Aorta (tissue), 5 donors: ENCODE data around the gene SMYD3. TPM values are rescaled to one million over a fixed set of nuclear protein-coding genes. Genes with fewer than 3 reads are reported as not detected.
"Not testable (repeated sequence)": the region's sequence is repeated elsewhere in the genome, so short reads cannot be mapped to it uniquely, and the experiment has no call there.

Source experiments
- ATAC-seq: fragments of 200-7000 bp; cut with Tn5 transposase; one replicate; pipeline ENCODE4 v1.9.1; 2022; ENCODE audit warnings: moderate library complexity; ENCODE audit not compliant: low FRiP score
- DNase-seq, 2 donors: peaks; one replicate each; pipeline ENCODE4 v3.0.0-alpha.2; 2020
- H3K27ac ChIP-seq, 2 donors: one replicate each; pipeline ENCODE4 v1.5.1; 2013; ENCODE audit warnings: low read length in 2 of 2, mild to moderate bottlenecking in 2 of 2, moderate library complexity in 2 of 2, control low read depth in 1 of 2, inconsistent platforms in 1 of 2, low read depth in 1 of 2
- H3K27me3 ChIP-seq, 2 donors: one replicate each; pipeline ENCODE4 v1.6.1; 2013; ENCODE audit warnings: control low read depth in 1 of 2, low read length in 1 of 2, mild to moderate bottlenecking in 1 of 2, moderate library complexity in 1 of 2; ENCODE audit not compliant: insufficient read depth in 2 of 2, control insufficient read depth in 1 of 2
- H3K36me3 ChIP-seq, 2 donors: one replicate each; pipeline ENCODE4 v1.6.1; 2013; ENCODE audit warnings: control low read depth in 1 of 2, low read length in 1 of 2, mild to moderate bottlenecking in 1 of 2; ENCODE audit not compliant: insufficient read depth in 2 of 2, control insufficient read depth in 1 of 2
- H3K4me1 ChIP-seq, 2 donors: one replicate each; pipeline ENCODE4 v1.6.1; 2013; ENCODE audit warnings: low read length in 2 of 2, control low read depth in 1 of 2, mild to moderate bottlenecking in 1 of 2, moderate library complexity in 1 of 2; ENCODE audit not compliant: insufficient read depth in 2 of 2, control insufficient read depth in 1 of 2
- H3K4me3 ChIP-seq, 2 donors: one replicate each; pipeline ENCODE4 v1.5.1; 2013; ENCODE audit warnings: low read length in 2 of 2, control low read depth in 1 of 2, mild to moderate bottlenecking in 1 of 2
- H3K9me3 ChIP-seq: one replicate; pipeline ENCODE4 v1.6.1; 2013; ENCODE audit warnings: mild to moderate bottlenecking, low read length; ENCODE audit not compliant: control insufficient read depth
- WGBS, 2 donors: extraction: QIAGEN DNeasy Blood & Tissue Kit; methylation state at CpG; one replicate each; pipeline ENCODE4 v1.1.7; 2013; 5-methylcytosine and 5-hydroxymethylcytosine counted together
- intact Hi-C, 2 donors: fragments of 100-400 bp; cut with DNase I; formaldehyde crosslinking; loops; one replicate each; pipeline versions ENCODE4 v1.14.2 to v1.15.0; 2022
- polyA plus RNA-seq, 2 donors: library from polyadenylated mRNA; stranded (reverse); fragments of 200-250 nt; gene quantifications; one replicate each; pipeline ENCODE4 v1.2.3, GENCODE V29; 2013
- total RNA-seq, 2 donors: library from RNA; stranded (reverse); fragmentation: NEBNext Ultra II Directional; extraction: Animal tissue kit (Norgen Biotek cat#: 25700); gene quantifications; one replicate each; pipeline ENCODE4 v1.2.1, GENCODE V29; 2021
- donor health status: healthy with polysubstance abuse.
- donor health status: Bipolar disorder and iron deficiency.
- donor health status: DM: no; HTN: no; CAD: no.
- donor health status: DM: no; HTN: no; CAD: no.
- donor health status: DM: yes; HTN: yes; CAD: no.

SMYD3 gene
- total and polyA plus RNA-seq, 4 donors, result 6.0 to 29.1 (median 11.1) TPM

DNA sequence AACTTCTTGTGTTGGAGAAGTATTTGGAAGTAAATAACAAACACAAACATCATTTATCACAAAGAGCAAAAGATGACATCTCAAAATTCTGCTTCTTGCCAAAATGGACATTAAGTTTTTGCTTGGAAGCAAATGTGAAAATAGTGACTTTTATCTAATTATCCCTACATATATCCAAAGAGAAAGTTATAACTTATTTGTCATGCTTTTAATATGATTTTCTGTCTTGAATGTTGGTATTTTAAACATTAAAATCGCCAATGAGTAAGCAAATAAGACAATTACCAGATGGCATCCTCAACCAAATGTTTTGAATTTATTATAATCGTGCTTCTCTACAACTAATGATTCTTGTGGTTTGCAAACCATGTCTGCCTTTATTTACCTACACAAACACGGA, 758.0 kb downstream of the SMYD3 start:
- ATAC-seq (no peak), DNase-seq (no peak)
- H3K9me3 ChIP-seq, result peaks cover 2% of the 10 kb centered on the region
- peaks cover 0 to 3% of the 10 kb centered on the region in 2 donors for H3K36me3 ChIP-seq
- no peak overlapping the region for H3K4me3 ChIP-seq
- intact Hi-C loops, result no loop called here
- H3K4me1 ChIP-seq, result no peaks in the 10 kb centered on the region
- no peaks in the 10 kb centered on the region for H3K27me3 ChIP-seq
- no peak overlapping the region for H3K27ac ChIP-seq
- 93% methylated on average over 3 of the region's 3 CpGs for WGBS, 2 donors

DNA sequence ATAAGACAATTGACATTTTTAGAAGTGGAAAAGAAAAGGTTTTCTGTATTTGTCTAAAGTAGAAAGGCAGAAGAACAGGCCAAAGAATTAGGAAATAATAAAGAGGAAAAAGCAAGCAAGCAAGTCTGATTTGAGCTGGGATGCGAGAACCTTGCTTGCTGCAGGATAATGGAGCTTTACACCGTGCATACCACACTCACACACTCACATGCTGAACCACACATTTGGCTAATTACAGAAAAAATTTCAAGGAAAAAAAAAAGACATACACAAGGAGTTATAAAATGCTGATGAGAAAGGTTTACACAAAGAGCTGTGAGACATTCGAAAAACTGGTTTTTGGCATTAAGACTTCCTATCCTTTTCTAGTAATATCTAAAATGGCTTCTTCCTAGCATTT, 758.4 kb downstream of the SMYD3 start:
- DNase-seq (no peak), ATAC-seq (no peak)
- Histone ChIP-seq H3K4me3 (no peak overlapping the region), H3K27me3 (no peaks in the 10 kb centered on the region), H3K4me1 (no peaks in the 10 kb centered on the region), H3K9me3 (peaks cover 2% of the 10 kb centered on the region), H3K27ac (no peak overlapping the region), H3K36me3 (peaks cover 0 to 3% of the 10 kb centered on the region in 2 donors)
- intact Hi-C loops, result no loop called here
- WGBS, 2 donors, result 94 to 96% methylated on average over 3 of the region's 3 CpGs

DNA sequence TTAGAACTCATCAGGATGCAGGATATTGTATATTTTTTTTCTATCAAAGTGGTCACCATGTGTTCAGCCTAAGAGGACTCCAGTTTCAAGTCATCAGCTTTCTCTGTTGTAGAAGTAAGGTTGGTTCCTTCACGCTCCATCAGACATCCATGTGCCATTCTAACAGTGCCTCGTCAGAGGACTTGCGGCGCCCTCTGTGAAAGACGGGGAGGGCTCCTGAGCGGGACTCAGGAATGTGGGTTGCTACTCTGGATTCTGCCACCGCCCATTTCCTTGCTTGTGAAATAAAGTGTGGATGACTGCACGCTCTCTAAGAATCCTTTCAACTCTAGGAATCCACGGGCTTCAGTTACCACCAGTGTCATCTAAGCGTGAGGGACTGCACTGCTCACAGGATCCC, 758.8 kb downstream of the SMYD3 start:
- H3K9me3 ChIP-seq, result peaks cover 2% of the 10 kb centered on the region
- WGBS, 2 donors, result 70 to 86% methylated on average over 10 of the region's 10 CpGs
- no peak overlapping the region for H3K4me3 ChIP-seq
- no peaks in the 10 kb centered on the region for H3K27me3 ChIP-seq
- no peaks in the 10 kb centered on the region for H3K4me1 ChIP-seq
- peaks cover 0 to 3% of the 10 kb centered on the region in 2 donors for H3K36me3 ChIP-seq
- ATAC-seq (no peak), DNase-seq (no peak)
- intact Hi-C loops, result no loop called here
- no peak overlapping the region for H3K27ac ChIP-seq

DNA sequence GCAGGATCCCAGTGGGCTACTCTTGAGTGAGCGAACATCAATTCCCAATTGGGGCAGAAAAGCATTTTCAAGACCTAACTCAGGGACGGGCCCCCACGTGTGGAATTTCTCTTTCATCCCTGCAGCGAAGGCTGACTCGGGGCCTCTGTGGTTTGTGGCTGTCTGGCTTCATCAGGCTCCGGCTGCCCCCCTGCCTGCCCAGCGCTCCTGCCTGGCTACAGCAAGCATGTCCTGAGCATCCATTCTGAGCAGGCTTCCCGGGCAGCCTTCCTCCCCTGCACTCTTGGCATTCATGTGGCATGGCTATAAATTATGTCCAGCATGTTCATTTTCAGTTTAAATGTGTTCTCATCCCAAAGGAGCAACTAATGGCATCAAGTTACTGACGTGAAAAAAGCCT, 764.2 kb downstream of the SMYD3 start:
- 25 to 33% methylated on average over 9 of the region's 9 CpGs for whole genome bisulfite sequencing, 2 donors
- DNase-seq (no peak), ATAC-seq (no peak)
- Histone ChIP-seq H3K9me3 (no peaks in the 10 kb centered on the region), H3K27ac (no peak overlapping the region), H3K4me3 (no peak overlapping the region), H3K4me1 (no peaks in the 10 kb centered on the region), H3K36me3 (no peaks in the 10 kb centered on the region), H3K27me3 (no peaks in the 10 kb centered on the region)
- intact Hi-C loops, result no loop called here

DNA sequence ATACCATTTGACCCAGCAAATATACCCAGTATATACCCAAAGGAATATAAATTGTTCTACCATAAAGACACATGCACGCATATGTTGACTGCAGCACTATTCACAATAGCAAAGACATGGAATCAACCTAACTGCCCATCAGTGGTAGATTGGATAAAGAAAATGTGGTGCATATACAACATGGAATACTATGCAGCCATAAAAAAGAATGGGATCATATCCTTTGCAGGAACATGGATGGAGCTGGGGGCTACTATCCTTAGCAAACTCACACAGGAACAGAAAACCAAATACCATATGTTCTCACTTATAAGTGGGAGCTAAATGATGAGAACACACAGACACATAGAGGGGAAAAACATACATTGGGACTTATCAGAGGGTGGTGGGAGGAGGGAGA, 766.7 kb downstream of the SMYD3 start:
- ATAC-seq, H3K36me3 ChIP-seq, H3K9me3 ChIP-seq, intact Hi-C loops, H3K27me3 ChIP-seq, H3K4me3 ChIP-seq, DNase-seq, H3K4me1 ChIP-seq, H3K27ac ChIP-seq: not testable (repeated sequence)
- WGBS, 2 donors, result 96% methylated on average over 1 of the region's 1 CpG

DNA sequence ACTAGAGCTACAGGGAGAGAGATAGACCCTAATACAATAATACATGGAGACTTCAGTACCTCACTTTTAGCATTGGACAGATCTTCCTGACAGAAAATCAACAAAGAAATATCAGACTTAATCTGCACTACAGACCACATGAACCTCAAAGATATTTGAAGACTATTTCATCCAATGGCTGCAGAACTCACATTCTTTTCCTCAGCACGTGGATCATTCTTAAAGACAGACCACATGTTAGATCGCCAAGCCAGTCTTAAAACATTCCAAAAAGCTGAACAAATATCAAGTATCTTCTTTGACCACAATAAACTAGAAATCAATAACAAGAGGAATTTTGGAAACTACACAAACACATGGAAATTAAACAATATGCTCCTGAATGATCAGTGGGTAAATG, 776.3 kb downstream of the SMYD3 start:
- intact Hi-C loops, result no loop called here
- H3K4me3 ChIP-seq, result no peak overlapping the region

DNA sequence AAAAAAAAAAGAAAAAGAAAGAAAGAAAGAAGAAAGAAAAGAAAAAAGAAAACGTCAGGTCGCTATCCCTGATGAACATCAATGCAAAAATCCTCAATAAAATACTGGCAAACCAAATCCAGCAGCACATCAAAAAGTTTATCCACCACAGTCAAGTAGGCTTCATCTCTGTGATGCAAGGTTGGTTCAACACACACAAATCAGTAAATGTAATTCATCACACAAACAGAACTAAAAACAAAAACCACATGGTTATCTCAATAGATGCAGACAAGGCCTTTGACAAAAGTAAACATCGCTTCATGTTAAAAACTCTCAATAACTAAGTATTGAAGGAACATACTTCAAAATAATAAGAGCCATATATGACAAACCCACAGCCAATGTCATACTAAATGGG, 779.0 kb downstream of the SMYD3 start:
- DNase-seq, H3K27ac ChIP-seq, H3K27me3 ChIP-seq, H3K4me3 ChIP-seq, intact Hi-C loops, H3K36me3 ChIP-seq, H3K4me1 ChIP-seq, ATAC-seq, H3K9me3 ChIP-seq: not testable (repeated sequence)
- 94 to 96% methylated on average over 3 of the region's 3 CpGs for WGBS, 2 donors

More for the DNA sequence above, 776.3 kb downstream of the SMYD3 start:
- ATAC-seq, result no peak
- Histone ChIP-seq H3K36me3 (no peaks in the 10 kb centered on the region), H3K9me3 (no peaks in the 10 kb centered on the region), H3K27ac (no peak overlapping the region), H3K27me3 (no peaks in the 10 kb centered on the region), H3K4me1 (no peaks in the 10 kb centered on the region)
- WGBS, 2 donors, result 68 to 75% methylated on average over 2 of the region's 2 CpGs
- no peak for DNase-seq

DNA sequence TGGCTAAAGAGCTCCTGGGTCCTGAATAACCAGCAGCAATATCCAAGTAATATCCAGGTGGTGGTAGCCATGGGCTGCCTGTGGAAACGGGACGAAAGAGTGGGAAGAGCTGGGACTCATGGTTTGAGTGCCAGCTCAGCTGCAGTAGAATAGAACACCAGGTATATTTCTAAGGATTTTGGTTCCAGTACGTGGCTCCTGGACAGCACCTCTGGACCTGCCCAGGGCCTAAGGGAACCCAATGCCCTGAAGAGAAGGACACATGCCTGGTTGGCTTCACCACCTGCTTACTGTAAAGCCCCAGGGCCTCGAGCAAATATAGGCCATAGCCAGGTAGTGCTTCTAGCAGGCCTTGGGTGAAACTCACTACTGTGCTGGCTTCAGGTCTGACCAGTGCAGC, 785.6 kb downstream of the SMYD3 start:
- H3K36me3 ChIP-seq, result no peaks in the 10 kb centered on the region
- intact Hi-C loops, result no loop called here
- no peaks in the 10 kb centered on the region for H3K9me3 ChIP-seq
- no peaks in the 10 kb centered on the region for H3K27me3 ChIP-seq
- no peaks in the 10 kb centered on the region for H3K4me1 ChIP-seq
- WGBS, 2 donors, result 76 to 82% methylated on average over 4 of the region's 4 CpGs
- no peak overlapping the region for H3K4me3 ChIP-seq
- DNase-seq (no peak), ATAC-seq (no peak)
- no peak overlapping the region for H3K27ac ChIP-seq

DNA sequence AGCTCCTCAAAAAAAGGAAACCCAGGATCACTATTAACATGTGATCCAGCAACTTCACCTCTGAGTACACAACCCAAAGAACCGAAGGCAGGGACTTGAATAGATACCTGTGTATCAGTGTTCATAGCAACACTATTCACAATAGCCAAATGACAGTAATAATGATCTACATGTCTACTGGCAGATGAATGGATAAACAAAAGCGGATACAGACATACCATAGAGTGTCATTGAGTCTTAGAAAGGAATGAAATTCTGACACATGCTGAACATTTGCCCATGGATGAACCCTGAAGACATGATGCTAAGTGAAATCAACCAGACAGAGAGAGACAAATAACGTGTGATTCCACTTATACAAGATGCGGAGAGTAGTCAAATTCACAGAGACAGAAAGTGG, 788.1 kb downstream of the SMYD3 start:
- no peaks in the 10 kb centered on the region for H3K9me3 ChIP-seq
- intact Hi-C loops, result no loop called here
- no peaks in the 10 kb centered on the region for H3K36me3 ChIP-seq
- 93 to 94% methylated on average over 4 of the region's 4 CpGs for WGBS, 2 donors
- no peak for DNase-seq
- no peaks in the 10 kb centered on the region for H3K27me3 ChIP-seq
- H3K4me1 ChIP-seq, result no peaks in the 10 kb centered on the region
- no peak overlapping the region for H3K27ac ChIP-seq
- no peak for ATAC-seq
- H3K4me3 ChIP-seq, result no peak overlapping the region
